KOPT-K1 (cell line): ENCODE results near the gene AP3S2.
"Not testable (repeated sequence)": the region's sequence is repeated elsewhere in the genome, so short reads cannot be mapped to it uniquely, and the experiment has no call there.

ENCODE experiments used
- H3K27ac ChIP-seq: fragments of 200-600 bp; sonication (generic); 2 replicates; pipeline ENCODE4 v1.5.1; 2016; ENCODE audit warnings: antibody characterized with exemption, mild to moderate bottlenecking, low read depth, low read length; ENCODE audit not compliant: poor library complexity, severe bottlenecking
- H3K36me3 ChIP-seq: fragments of 200-600 bp; sonication (generic); 2 replicates; pipeline ENCODE4 v1.5.1; 2017; ENCODE audit warnings: antibody characterized with exemption, mild to moderate bottlenecking, low read length, moderate library complexity; ENCODE audit not compliant: insufficient read depth
- H3K9me3 ChIP-seq: fragments of 200-600 bp; sonication (generic); 2 replicates; pipeline ENCODE4 v1.5.1; 2017; ENCODE audit warnings: antibody characterized with exemption, low read length, mild to moderate bottlenecking; ENCODE audit not compliant: insufficient read depth, poor library complexity, severe bottlenecking

The AP3S2 gene

DNA sequence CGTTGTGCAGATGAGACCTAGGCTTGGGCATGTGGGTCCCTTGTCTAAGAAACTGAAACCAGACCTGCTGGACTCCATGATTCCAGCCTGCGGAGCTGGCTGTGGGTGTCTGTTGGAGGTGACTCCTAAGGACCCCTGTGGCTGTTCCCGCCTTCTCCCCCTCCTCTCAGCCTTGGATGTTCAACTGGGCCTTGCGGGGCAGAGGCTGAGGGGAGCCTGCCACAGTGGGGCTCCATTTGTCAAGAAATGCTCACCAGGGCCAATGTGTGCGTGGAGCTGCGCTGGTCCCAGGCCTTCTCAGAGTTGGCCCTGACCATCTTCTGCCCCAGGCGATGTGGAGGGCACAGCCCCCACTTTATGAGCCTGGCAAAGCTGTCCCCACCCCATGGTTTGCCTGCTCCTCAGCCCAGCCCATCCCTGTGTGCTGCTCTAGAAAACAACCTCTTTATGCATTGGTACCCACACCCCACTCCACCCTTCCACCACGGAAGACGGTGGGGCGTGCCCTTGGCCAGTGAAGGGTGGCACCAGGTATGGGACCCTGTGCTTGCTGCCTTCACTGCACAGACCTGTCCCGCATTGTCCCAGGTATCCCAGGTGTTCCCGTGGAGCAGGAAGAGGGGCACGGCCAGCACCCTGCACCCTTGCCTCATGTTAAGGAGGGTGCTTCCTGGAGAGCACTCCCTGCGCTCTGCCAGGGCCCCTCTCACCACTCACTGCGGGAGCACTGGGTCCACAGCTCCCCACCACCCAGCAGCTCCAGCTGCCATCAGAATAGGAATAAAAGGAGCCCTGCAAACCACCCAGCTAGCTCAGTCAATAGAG lies 109.7 kb downstream of the AP3S2 start:
- no peaks in the 10 kb centered on the region for H3K36me3 ChIP-seq
- H3K9me3 ChIP-seq: peaks cover 14% of the 10 kb centered on the region
- H3K27ac ChIP-seq: no peak overlapping the region

DNA sequence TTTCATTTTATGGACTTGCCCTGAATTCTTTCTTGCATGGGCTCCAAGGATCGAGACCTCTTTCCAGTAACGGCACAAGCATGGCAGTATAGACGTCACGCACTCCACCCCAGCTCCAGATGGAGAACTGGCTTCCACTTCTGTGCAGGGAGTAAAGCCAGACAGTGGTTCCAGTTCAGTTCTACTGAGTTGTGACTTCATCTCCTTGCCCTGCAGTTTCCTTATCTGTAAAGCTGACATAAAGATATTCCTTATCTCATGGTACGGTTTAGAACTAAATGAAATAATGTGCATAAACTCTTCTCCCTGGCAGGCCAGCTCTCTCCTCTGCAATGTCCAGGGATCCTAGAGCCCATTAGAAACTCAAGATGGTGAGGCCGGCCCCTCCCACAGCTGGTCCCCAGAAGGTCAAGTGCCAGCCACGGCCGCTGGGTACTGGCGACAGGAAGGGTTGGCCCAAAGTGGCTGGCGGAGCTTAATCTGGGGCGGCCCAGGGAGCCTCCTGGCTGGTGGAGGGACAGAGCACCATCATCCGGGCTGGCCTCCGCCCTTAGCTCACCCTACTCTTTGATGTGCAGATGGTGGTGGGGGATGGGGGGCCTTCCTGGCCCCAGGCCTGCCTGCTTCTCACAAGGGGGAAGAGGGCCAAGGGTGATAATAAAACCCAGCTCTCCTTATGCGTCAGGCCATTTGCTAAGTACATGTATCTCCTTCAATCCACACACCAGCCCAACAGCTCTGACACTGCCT lies 110.5 kb downstream of the AP3S2 start:
- H3K9me3 ChIP-seq: peaks cover 11% of the 10 kb centered on the region
- no peak overlapping the region for H3K27ac ChIP-seq
- H3K36me3 ChIP-seq: no peaks in the 10 kb centered on the region

- not testable (repeated sequence) for H3K9me3 ChIP-seq, H3K27ac ChIP-seq, H3K36me3 ChIP-seq
These were observed 111.2 kb downstream of the AP3S2 start for GRCh38 chr15:89782619-89782950.

- H3K27ac ChIP-seq: no peak overlapping the region
These were observed 111.7 kb downstream of the AP3S2 start for GRCh38 chr15:89781891-89782618.

GRCh38 chr15:89781055-89781454 lies 112.7 kb downstream of the AP3S2 start:
- Histone ChIP-seq H3K9me3 (no peaks in the 10 kb centered on the region), H3K36me3 (no peaks in the 10 kb centered on the region), H3K27ac (no peak overlapping the region)

More at GRCh38 chr15:89781891-89782618, 111.7 kb downstream of the AP3S2 start:
- no peaks in the 10 kb centered on the region for H3K36me3 ChIP-seq
- no peaks in the 10 kb centered on the region for H3K9me3 ChIP-seq

- Histone ChIP-seq H3K27ac (no peak overlapping the region), H3K9me3 (no peaks in the 10 kb centered on the region), H3K36me3 (no peaks in the 10 kb centered on the region)
These were observed 113.2 kb downstream of the AP3S2 start for GRCh38 chr15:89780601-89781000.
